T-helper 2 cell treated with Interferon-gamma antibody and Interleukin-4, amounts not matched to agents 5 μg/mL and 100 μg/mL, for 36 hours (primary cell): ENCODE data around the gene CARS1.

Experiments
- DNase-seq: peaks from one replicate; pipeline ENCODE4 v3.0.0; 2021; ENCODE audit warnings: low spot score
- H3K27ac Mint-ChIP-seq: one replicate; pipeline ENCODE4 v1.8.0; 2021; ENCODE audit warnings: mild to moderate bottlenecking, mixed read lengths
- H3K27me3 Mint-ChIP-seq: one replicate; pipeline ENCODE4 v1.8.0; 2021; ENCODE audit warnings: low read depth, mixed read lengths
- H3K36me3 Mint-ChIP-seq: one replicate; pipeline ENCODE4 v1.8.0; 2021; ENCODE audit warnings: low read depth, mixed read lengths
- H3K4me1 Mint-ChIP-seq: one replicate; pipeline ENCODE4 v1.8.0; 2021; ENCODE audit warnings: low read depth, mixed read lengths
- H3K4me3 Mint-ChIP-seq: one replicate; pipeline ENCODE4 v1.8.0; 2022; ENCODE audit warnings: mild to moderate bottlenecking, moderate library complexity, mixed read lengths
- H3K9me3 Mint-ChIP-seq: one replicate; pipeline ENCODE4 v1.8.0; 2021; ENCODE audit warnings: mixed read lengths

Gene CARS1

GRCh38 chr11:3057069-3057963 is at the start of gene CARS1:
Gene CARS1 (minus strand): TSS chr11:3057423. CDS start chr11:3057367, 56 bp downstream.
- Mint-ChIP-seq H3K36me3 (peaks cover 13% of the 10 kb centered on the region), H3K27me3 (peaks cover 2% of the 10 kb centered on the region), H3K4me3 (peak within 1 kb of the TSS; percentile 88), H3K9me3 (no peaks in the 10 kb centered on the region), H3K4me1 (peaks cover 25% of the 10 kb centered on the region), H3K27ac (peak within 1 kb of the TSS; percentile 77)
- peak; percentile 96 for DNase-seq

DNA sequence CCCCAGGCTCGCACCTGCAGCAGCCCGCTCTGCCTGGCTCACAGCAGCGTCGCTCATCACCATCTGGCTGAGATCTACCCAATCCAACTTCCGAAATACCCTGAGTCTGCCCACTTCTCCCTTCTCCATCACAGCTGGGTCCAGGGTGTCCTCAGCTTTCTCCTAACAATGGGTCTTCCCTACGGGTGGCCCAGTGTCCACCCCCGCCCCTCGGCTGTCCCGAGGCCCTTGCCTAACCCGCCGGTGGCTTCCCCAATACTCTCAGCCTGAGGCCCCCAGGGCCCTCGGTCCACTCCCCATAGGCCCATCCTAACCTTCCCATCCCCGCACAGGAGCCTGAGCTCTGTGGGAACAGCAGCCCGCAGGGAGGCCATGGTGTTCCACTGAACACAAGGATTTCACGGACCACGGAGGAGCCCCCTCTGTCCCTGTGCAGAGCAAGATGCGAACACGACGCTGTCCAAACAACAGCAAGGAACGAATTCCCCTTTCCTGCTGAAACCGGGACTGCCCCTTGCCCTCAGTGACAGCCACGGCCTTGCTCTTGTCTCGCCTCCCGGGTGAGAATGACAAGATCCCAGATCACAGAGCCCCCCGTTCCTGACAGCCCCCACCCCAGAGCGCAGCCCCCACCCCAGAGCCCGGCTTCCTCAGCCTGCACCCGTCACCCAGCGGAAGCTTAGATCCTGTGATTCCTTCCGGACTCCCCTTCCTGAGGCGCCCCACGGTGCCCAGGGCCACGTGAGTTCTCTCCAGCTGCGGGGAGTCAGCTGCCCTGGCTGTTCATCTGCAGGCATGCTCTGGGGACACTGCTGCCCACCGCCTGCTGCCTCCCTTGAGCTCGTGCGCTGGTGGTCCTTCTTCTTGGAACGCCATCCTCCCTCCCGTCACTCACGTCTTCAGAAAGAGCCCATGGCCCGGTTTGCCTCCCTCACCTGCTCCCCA is 48.8 kb upstream of the CARS1 start:
- no peak for DNase-seq
- Mint-ChIP-seq H3K27me3 (no peaks in the 10 kb centered on the region), H3K9me3 (no peaks in the 10 kb centered on the region), H3K4me3 (no peak overlapping the region), H3K27ac (no peak overlapping the region), H3K4me1 (no peaks in the 10 kb centered on the region), H3K36me3 (no peaks in the 10 kb centered on the region)

GRCh38 chr11:3104961-3105790 is 48.0 kb upstream of the CARS1 start:
- H3K9me3 Mint-ChIP-seq: no peaks in the 10 kb centered on the region
- H3K4me1 Mint-ChIP-seq: no peaks in the 10 kb centered on the region
- no peaks in the 10 kb centered on the region for H3K36me3 Mint-ChIP-seq
- no peak overlapping the region for H3K27ac Mint-ChIP-seq
- no peak for DNase-seq
- no peaks in the 10 kb centered on the region for H3K27me3 Mint-ChIP-seq
- no peak overlapping the region for H3K4me3 Mint-ChIP-seq

GRCh38 chr11:3104051-3104714 is 47.0 kb upstream of the CARS1 start:
- DNase-seq: no peak
- no peaks in the 10 kb centered on the region for H3K27me3 Mint-ChIP-seq
- H3K4me1 Mint-ChIP-seq: no peaks in the 10 kb centered on the region
- H3K9me3 Mint-ChIP-seq: no peaks in the 10 kb centered on the region
- H3K4me3 Mint-ChIP-seq: no peak overlapping the region
- H3K36me3 Mint-ChIP-seq: no peaks in the 10 kb centered on the region
- H3K27ac Mint-ChIP-seq: no peak overlapping the region

DNA sequence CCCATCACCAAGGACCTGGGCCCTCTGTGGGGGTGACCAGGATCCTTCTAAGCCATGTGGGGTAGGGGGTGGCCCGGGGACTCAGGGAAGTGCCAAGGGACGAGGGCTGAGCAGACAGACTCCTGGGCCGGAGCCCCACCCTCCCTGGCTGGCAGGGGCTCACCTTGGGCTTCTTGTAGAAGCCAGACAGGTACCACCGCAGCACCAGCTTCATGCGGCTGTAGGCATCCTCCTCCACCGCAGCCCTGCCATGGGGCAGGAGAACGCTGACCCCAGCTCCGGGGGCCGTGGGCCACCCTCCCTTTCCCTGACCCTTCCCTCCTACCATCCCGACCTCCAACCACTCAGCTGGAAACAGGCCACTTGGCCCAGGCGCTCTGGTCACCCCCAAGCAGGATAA is 45.9 kb upstream of the CARS1 start:
- H3K27ac Mint-ChIP-seq: no peak overlapping the region
- no peaks in the 10 kb centered on the region for H3K27me3 Mint-ChIP-seq
- H3K4me3 Mint-ChIP-seq: no peak overlapping the region
- no peaks in the 10 kb centered on the region for H3K4me1 Mint-ChIP-seq
- H3K36me3 Mint-ChIP-seq: no peaks in the 10 kb centered on the region
- H3K9me3 Mint-ChIP-seq: no peaks in the 10 kb centered on the region
- no peak for DNase-seq

- Mint-ChIP-seq H3K4me3 (no peak overlapping the region), H3K27me3 (no peaks in the 10 kb centered on the region), H3K9me3 (no peaks in the 10 kb centered on the region), H3K27ac (no peak overlapping the region), H3K36me3 (no peaks in the 10 kb centered on the region), H3K4me1 (no peaks in the 10 kb centered on the region)
- no peak for DNase-seq
These were observed 45.4 kb upstream of the CARS1 start for GRCh38 chr11:3102641-3102921.

- Mint-ChIP-seq H3K36me3 (no peaks in the 10 kb centered on the region), H3K9me3 (no peaks in the 10 kb centered on the region), H3K27me3 (no peaks in the 10 kb centered on the region), H3K4me3 (no peak overlapping the region), H3K4me1 (no peaks in the 10 kb centered on the region), H3K27ac (no peak overlapping the region)
- no peak for DNase-seq
These were observed 44.9 kb upstream of the CARS1 start for GRCh38 chr11:3101921-3102640.

- Mint-ChIP-seq H3K9me3 (no peaks in the 10 kb centered on the region), H3K36me3 (no peaks in the 10 kb centered on the region), H3K27me3 (peaks cover 5% of the 10 kb centered on the region), H3K4me3 (no peak overlapping the region), H3K4me1 (no peaks in the 10 kb centered on the region), H3K27ac (no peak overlapping the region)
- DNase-seq: no peak
These were observed 42.0 kb upstream of the CARS1 start for GRCh38 chr11:3099178-3099577.

DNA sequence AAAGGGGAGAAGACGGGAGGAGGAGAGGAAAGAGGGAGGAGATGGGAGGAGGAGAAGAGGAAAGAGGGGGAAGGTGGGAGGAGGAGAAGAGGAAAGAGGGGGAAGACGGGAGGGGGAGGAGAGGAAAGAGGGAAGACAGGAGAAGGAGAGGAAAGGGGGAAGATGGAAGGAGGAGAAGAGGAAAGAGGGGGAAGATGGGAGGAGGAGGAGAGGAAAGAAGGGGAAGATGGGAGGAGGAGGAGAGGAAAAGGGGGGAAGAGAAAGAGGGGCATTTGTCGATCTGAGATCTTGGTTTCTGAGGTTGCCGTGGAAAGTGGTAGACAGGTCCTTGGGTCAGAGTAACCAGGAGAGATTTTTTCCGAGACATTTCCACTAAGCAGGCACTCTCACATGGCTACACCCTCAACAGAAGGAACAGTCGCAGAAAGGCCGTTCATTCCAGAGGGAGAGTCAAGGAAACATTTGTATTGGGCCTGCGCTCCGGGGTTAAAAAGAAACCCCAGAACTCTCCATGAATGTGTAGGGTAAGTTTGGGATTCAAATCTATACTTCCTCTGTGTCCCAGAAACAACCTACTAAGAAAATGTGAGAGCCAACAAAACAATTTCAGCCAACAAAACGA is 39.8 kb upstream of the CARS1 start:
- Mint-ChIP-seq H3K36me3 (no peaks in the 10 kb centered on the region), H3K4me1 (no peaks in the 10 kb centered on the region), H3K4me3 (no peak overlapping the region), H3K9me3 (no peaks in the 10 kb centered on the region), H3K27ac (no peak overlapping the region), H3K27me3 (peaks cover 5% of the 10 kb centered on the region)
- no peak for DNase-seq

DNA sequence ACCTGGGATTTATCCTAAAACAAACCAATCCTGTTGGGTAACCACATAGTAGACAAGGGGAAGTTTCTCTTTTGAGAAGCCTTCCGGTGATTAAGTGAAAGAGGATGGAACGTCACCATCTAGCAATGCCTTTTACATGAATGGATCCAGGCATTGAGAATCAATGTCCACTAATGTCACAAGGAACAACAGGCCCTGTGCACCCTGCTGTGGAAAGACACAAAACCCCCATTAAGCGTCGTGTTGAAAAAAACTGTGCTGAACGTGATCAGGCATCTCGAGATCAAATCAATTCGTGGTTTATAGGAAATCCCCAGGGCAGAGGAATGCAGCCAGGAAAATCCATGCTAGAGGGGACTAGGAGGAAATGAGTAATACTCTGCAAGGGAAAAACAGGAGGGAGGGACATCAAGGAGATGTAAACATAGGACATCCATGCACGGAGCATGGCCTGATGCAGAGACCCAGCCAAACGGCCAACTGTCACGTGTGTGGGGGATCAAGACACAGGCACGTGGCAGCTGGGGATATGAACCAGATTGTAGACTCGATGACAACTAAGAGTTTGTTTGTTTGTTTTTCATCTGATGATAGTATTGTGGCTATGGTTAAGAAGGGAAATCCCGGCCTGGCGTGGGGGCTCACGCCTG is 38.6 kb upstream of the CARS1 start:
- Mint-ChIP-seq H3K36me3 (no peaks in the 10 kb centered on the region), H3K9me3 (no peaks in the 10 kb centered on the region), H3K4me3 (no peak overlapping the region), H3K4me1 (no peaks in the 10 kb centered on the region), H3K27ac (no peak overlapping the region), H3K27me3 (peaks cover 5% of the 10 kb centered on the region)
- no peak for DNase-seq

GRCh38 chr11:3094223-3094824 is 37.1 kb upstream of the CARS1 start:
- no peaks in the 10 kb centered on the region for H3K4me1 Mint-ChIP-seq

More at GRCh38 chr11:3094223-3094824, 37.1 kb upstream of the CARS1 start:
- no peak overlapping the region for H3K27ac Mint-ChIP-seq
- no peak overlapping the region for H3K4me3 Mint-ChIP-seq
- H3K36me3 Mint-ChIP-seq: no peaks in the 10 kb centered on the region
- H3K27me3 Mint-ChIP-seq: peaks cover 5% of the 10 kb centered on the region
- no peak for DNase-seq
- no peaks in the 10 kb centered on the region for H3K9me3 Mint-ChIP-seq
